SK-N-SH (cell line): ENCODE measurements around the gene COP1. TPM values are rescaled to one million over a fixed set of nuclear protein-coding genes. Genes with fewer than 3 reads are reported as not detected.

Experiments used
- CTCF ChIA-PET: fragments of 300-600, 350-600 bp; formaldehyde crosslinking; extraction: SDS; loops from one replicate; lab custom pipeline; 2021; lab: Yijun Ruan, JAX
- POLR2A ChIA-PET: fragments of 350-600 bp; sonication (Branson Sonifier 250); formaldehyde crosslinking; extraction: SDS; loops from one replicate; lab custom pipeline; 2020; ENCODE audit warnings: antibody characterized with exemption, inconsistent platforms; lab: Yijun Ruan, JAX
- DNase-seq: peaks from one replicate; pipeline ENCODE4 v3.0.0; 2012
- H2AFZ ChIP-seq: fragments of 200-600 bp; sonication (generic); 2 replicates; pipeline ENCODE4 v1.8.1; 2016; ENCODE audit warnings: antibody characterized with exemption, mild to moderate bottlenecking, low read depth
- H3F3A ChIP-seq: fragments of 200-600 bp; sonication (generic); replicated peaks from 2 replicates; pipeline ENCODE3; 2016; ENCODE audit warnings: antibody characterized with exemption, mild to moderate bottlenecking; ENCODE audit not compliant: insufficient read depth
- H3K27ac ChIP-seq, 2 experiments: fragments of 200-500 bp in 1 of 2; fragments of 200-600 bp in 1 of 2; sonication (Bioruptor generic) in 1 of 2; sonication (generic), shearing (Covaris generic) in 1 of 2; 2 replicates each; pipeline versions ENCODE4 v1.5.1 to v1.6.1; 2014 to 2016; ENCODE audit warnings: low read depth in 2 of 2, inconsistent platforms in 1 of 2, low read length in 1 of 2, mild to moderate bottlenecking in 1 of 2, mixed read lengths in 1 of 2
- H3K27me3 ChIP-seq: fragments of 200-600 bp; sonication (generic), shearing (Covaris generic); 2 replicates; pipeline ENCODE4 v1.6.1; 2016; ENCODE audit warnings: mixed run types; ENCODE audit not compliant: insufficient read depth
- H3K36me3 ChIP-seq, 2 experiments: fragments of 200-500 bp in 1 of 2; fragments of 200-600 bp in 1 of 2; sonication (Bioruptor generic) in 1 of 2; sonication (generic) in 1 of 2; replicated peaks in 1 of 2; 2 replicates each; pipeline versions ENCODE3 to v1.5.1; 2014 to 2016; ENCODE audit warnings: low read length in 1 of 2, mild to moderate bottlenecking in 1 of 2; ENCODE audit not compliant: insufficient read depth in 2 of 2, control insufficient read depth in 1 of 2
- H3K4me1 ChIP-seq, 2 experiments: fragments of 200-500 bp in 1 of 2; fragments of 200-600 bp in 1 of 2; sonication (Bioruptor generic) in 1 of 2; sonication (generic), shearing (Covaris generic) in 1 of 2; 2 replicates each; pipeline versions ENCODE4 v1.5.1 to v1.6.1; 2014 to 2016; ENCODE audit warnings: low read depth in 1 of 2, low read length in 1 of 2, mixed run types in 1 of 2; ENCODE audit not compliant: insufficient read depth in 2 of 2, control insufficient read depth in 1 of 2
- H3K4me2 ChIP-seq: fragments of 200-600 bp; sonication (generic), shearing (Covaris generic); 2 replicates; pipeline ENCODE4 v1.6.1; 2017; ENCODE audit warnings: mixed run types
- H3K4me3 ChIP-seq, 2 experiments: fragments of 200-500 bp in 1 of 2; fragments of 200-600 bp in 1 of 2; sonication (Bioruptor generic) in 1 of 2; sonication (generic), shearing (Covaris generic) in 1 of 2; 2 replicates each; pipeline versions ENCODE4 v1.5.1 to v1.8.1; 2014 to 2016; ENCODE audit warnings: low read depth in 2 of 2, inconsistent platforms in 1 of 2, low read length in 1 of 2, mild to moderate bottlenecking in 1 of 2, mixed read lengths in 1 of 2, moderate library complexity in 1 of 2
- H3K79me2 ChIP-seq: fragments of 200-600 bp; sonication (generic); 2 replicates; pipeline ENCODE4 v1.8.1; 2017; ENCODE audit warnings: mild to moderate bottlenecking; ENCODE audit not compliant: insufficient read depth
- H3K9ac ChIP-seq: fragments of 200-600 bp; sonication (generic); 2 replicates; pipeline ENCODE4 v1.6.1; 2017; ENCODE audit warnings: mixed run types
- H3K9me2 ChIP-seq: fragments of 200-600 bp; sonication (generic); 2 replicates; pipeline ENCODE4 v1.6.1; 2017; ENCODE audit warnings: mixed run types
- H3K9me3 ChIP-seq: fragments of 200-600 bp; sonication (generic); 2 replicates; pipeline ENCODE4 v1.6.1; 2017; ENCODE audit warnings: mixed run types, mild to moderate bottlenecking, moderate library complexity
- H4K20me1 ChIP-seq: fragments of 200-600 bp; sonication (generic); 2 replicates; pipeline ENCODE4 v1.6.1; 2017; ENCODE audit warnings: mild to moderate bottlenecking, mixed run types; ENCODE audit not compliant: insufficient read depth
- CHD2 ChIP-seq: fragments of 150-350 bp; IDR thresholded peaks from 2 replicates; pipeline ENCODE4 v1.6.1; 2018; ENCODE audit warnings: low read length; ENCODE audit not compliant: partially characterized antibody
- EP300 ChIP-seq, 2 experiments: IDR thresholded peaks; 2 replicates each; pipeline versions ENCODE4 v1.4.0 to v1.6.1; 2012; ENCODE audit warnings: borderline replicate concordance in 1 of 2, low read depth in 1 of 2, low read length in 1 of 2
- EZH2phosphoT487 ChIP-seq: fragments of 200-600 bp; sonication (generic); IDR thresholded peaks from 2 replicates; pipeline ENCODE4 v1.6.1; 2017; ENCODE audit warnings: low read depth, mixed run types, mild to moderate bottlenecking, antibody characterized with exemption, moderate library complexity, borderline replicate concordance
- FOXM1 ChIP-seq: IDR thresholded peaks from 2 replicates; pipeline ENCODE4 v1.4.0; 2012; ENCODE audit warnings: low read depth, mild to moderate bottlenecking
- GABPA ChIP-seq: IDR thresholded peaks from 2 replicates; pipeline ENCODE4 v1.4.0; 2012; ENCODE audit warnings: low read depth, mild to moderate bottlenecking
- GATA2 ChIP-seq: sonication (generic); formaldehyde crosslinking; IDR thresholded peaks from 2 replicates; pipeline ENCODE4 v1.5.0; 2020; ENCODE audit warnings: mild to moderate bottlenecking, missing genetic modification reagents
- IRF3 ChIP-seq: fragments of 150-350 bp; IDR thresholded peaks from 2 replicates; pipeline ENCODE4 v1.6.1; 2016; ENCODE audit warnings: mild to moderate bottlenecking, low read depth, low read length
- JUND ChIP-seq: IDR thresholded peaks from 2 replicates; pipeline ENCODE4 v1.4.0; 2012
- NFIC ChIP-seq: IDR thresholded peaks from 2 replicates; pipeline ENCODE4 v1.4.0; 2012; ENCODE audit warnings: borderline replicate concordance
- PBX3 ChIP-seq: IDR thresholded peaks from 2 replicates; pipeline ENCODE4; 2012
- POLR2AphosphoS5 ChIP-seq: IDR thresholded peaks from 2 replicates; pipeline ENCODE4 v1.6.1; 2012; ENCODE audit warnings: low read depth, low read length
- RAD21 ChIP-seq: IDR thresholded peaks from 2 replicates; pipeline ENCODE4 v1.6.1; 2012; ENCODE audit warnings: mild to moderate bottlenecking, low read length
- REST ChIP-seq: IDR thresholded peaks from 2 replicates; pipeline ENCODE4 v1.6.1; 2012; ENCODE audit warnings: mild to moderate bottlenecking, low read depth, low read length, moderate library complexity
- RXRA ChIP-seq: IDR thresholded peaks from 2 replicates; pipeline ENCODE4 v1.4.0; 2012; ENCODE audit warnings: low read depth, mild to moderate bottlenecking, borderline replicate concordance
- SIN3A ChIP-seq: IDR thresholded peaks from 2 replicates; pipeline ENCODE4 v1.6.1; 2012; ENCODE audit warnings: low read depth, mild to moderate bottlenecking, low read length, moderate library complexity, borderline replicate concordance
- TCF12 ChIP-seq: IDR thresholded peaks from 2 replicates; pipeline ENCODE4 v1.4.0; 2012
- TEAD4 ChIP-seq: IDR thresholded peaks from 2 replicates; pipeline ENCODE4 v1.4.0; 2012; ENCODE audit warnings: mild to moderate bottlenecking, borderline replicate concordance; ENCODE audit not compliant: insufficient read depth
- USF1 ChIP-seq: IDR thresholded peaks from 2 replicates; pipeline ENCODE4 v1.4.0; 2012; ENCODE audit warnings: low read depth, borderline replicate concordance
- USF2 ChIP-seq: fragments of 150-350 bp; IDR thresholded peaks from 2 replicates; pipeline ENCODE4 v1.6.1; 2017; ENCODE audit warnings: antibody characterized with exemption, low read length, low read depth, borderline replicate concordance
- ZBTB33 ChIP-seq: IDR thresholded peaks from 2 replicates; pipeline ENCODE4 v1.4.0; 2012; ENCODE audit warnings: low read depth, borderline replicate concordance
- WGBS: methylation state at CpG from one replicate; pipeline ENCODE4 v1.1.6; 2017; ENCODE audit warnings: low lambda C conversion rate; 5-methylcytosine and 5-hydroxymethylcytosine counted together
- polyA plus RNA-seq, 3 experiments: library from polyadenylated mRNA; depleted of rRNA; stranded (reverse); fragments of >200 nt; gene quantifications; 2 replicates each; pipeline ENCODE4 v1.2.3, GENCODE V29; 2012

Gene COP1
- polyA plus RNA-seq, 1 of the 3 experiments (the other 2 are of a cell fraction) = 10.3 TPM

GRCh38 chr1:176022574-176022973, 184.5 kb downstream of the COP1 start:
- WGBS = 90% methylated on average over 3 of the region's 3 CpGs
- no peaks in the 10 kb centered on the region for H4K20me1 ChIP-seq
- H3F3A ChIP-seq = no peaks in the 10 kb centered on the region
- no peak overlapping the region for H3K4me2 ChIP-seq
- H3K9me2 ChIP-seq = no peaks in the 10 kb centered on the region
- DNase-seq = no peak
- H2AFZ ChIP-seq = no peak overlapping the region
- CTCF ChIA-PET = interaction anchor here (1.3 kb wide), 2 partner anchors 9 to 35 kb away, joined by 4 read pairs; no protein-coding TSS in a partner anchor
- no peak overlapping the region for H3K27ac ChIP-seq
- H3K4me1 ChIP-seq = no peaks in the 10 kb centered on the region; a peak in 1 of 4 replicates
- TF ChIP-seq FOXM1 (no peak), SIN3A (no peak), RAD21 (no peak), REST (no peak), ZBTB33 (no peak), IRF3 (no peak), EP300 (IDR thresholded peaks at IDR 0.05; ENCODE audit: borderline replicate concordance in 1 of 2, low read depth in 1 of 2, low read length in 1 of 2) (no peak), TCF12 (no peak), POLR2AphosphoS5 (no peak), USF1 (no peak), CHD2 (no peak), RXRA (no peak), GABPA (no peak), EZH2phosphoT487 (no peak), PBX3 (no peak), JUND (no peak), GATA2 (no peak), NFIC (no peak), USF2 (no peak), TEAD4 (no peak)
- TF ChIP-seq, all 33 proteins: peak for 0
- Histone ChIP-seq H3K4me3 (no peak overlapping the region), H3K9ac (no peak overlapping the region), H3K9me3 (no peaks in the 10 kb centered on the region), H3K79me2 (no peaks in the 10 kb centered on the region), H3K36me3 (peaks cover 16 to 39% of the 10 kb centered on the region in 2 experiments), H3K27me3 (no peaks in the 10 kb centered on the region)
- POLR2A ChIA-PET = no interaction called here
